GM23338 (cell line): ENCODE data around the gene IL7R. TPM values are rescaled to one million over a fixed set of nuclear protein-coding genes. Genes with fewer than 3 reads are reported as not detected.

ENCODE experiments used
- ATAC-seq: fragments of 200-7000 bp; cut with Tn5 transposase; 3 replicates; pipeline ENCODE4 v1.9.1; 2020
- DNase-seq: peaks from one replicate; pipeline ENCODE4 v3.0.0-alpha.2; 2015; ENCODE audit warnings: low spot score
- H2AFZ ChIP-seq: fragments of 200-600 bp; sonication (generic); 2 replicates; pipeline ENCODE4 v1.8.0; 2016; ENCODE audit warnings: antibody characterized with exemption, mild to moderate bottlenecking, moderate library complexity
- H3F3A ChIP-seq: fragments of 200-600 bp; sonication (generic); replicated peaks from 2 replicates; pipeline ENCODE4 v1.8.0; 2017; ENCODE audit warnings: antibody characterized with exemption, mixed run types, low read depth
- H3K27ac ChIP-seq: fragments of 200-600 bp; sonication (generic); 2 replicates; pipeline ENCODE4 v1.6.1; 2016; ENCODE audit warnings: low read depth
- H3K27me3 ChIP-seq: fragments of 200-600 bp; sonication (generic); 2 replicates; pipeline ENCODE4 v1.8.0; 2016; ENCODE audit warnings: mild to moderate bottlenecking, mixed run types, moderate library complexity; ENCODE audit not compliant: insufficient read depth
- H3K36me3 ChIP-seq: fragments of 200-600 bp; sonication (generic); 2 replicates; pipeline ENCODE4 v1.8.0; 2016; ENCODE audit warnings: mild to moderate bottlenecking; ENCODE audit not compliant: insufficient read depth
- H3K4me1 ChIP-seq: fragments of 200-600 bp; sonication (generic); 2 replicates; pipeline ENCODE4 v1.8.0; 2016; ENCODE audit warnings: mild to moderate bottlenecking, moderate library complexity; ENCODE audit not compliant: insufficient read depth
- H3K4me2 ChIP-seq: fragments of 200-600 bp; sonication (generic); 2 replicates; pipeline ENCODE4 v1.7.1; 2017; ENCODE audit warnings: mixed run types
- H3K4me3 ChIP-seq: fragments of 200-600 bp; sonication (generic); 2 replicates; pipeline ENCODE4 v1.6.1; 2016; ENCODE audit warnings: mixed run types
- H3K79me2 ChIP-seq: fragments of 200-600 bp; sonication (generic); replicated peaks from 2 replicates; pipeline ENCODE4 v1.8.0; 2017; ENCODE audit warnings: mild to moderate bottlenecking; ENCODE audit not compliant: insufficient read depth
- H3K9me2 ChIP-seq: fragments of 200-600 bp; sonication (generic); 2 replicates; pipeline ENCODE4 v1.8.0; 2017; ENCODE audit not compliant: insufficient read depth
- H4K20me1 ChIP-seq: fragments of 200-600 bp; sonication (generic); replicated peaks from 2 replicates; pipeline ENCODE4 v1.8.0; 2017; ENCODE audit warnings: mild to moderate bottlenecking; ENCODE audit not compliant: insufficient read depth
- H3K27ac Mint-ChIP-seq: 2 replicates; pipeline ENCODE4 v1.8.0; 2020; ENCODE audit warnings: inconsistent platforms, mild to moderate bottlenecking, moderate library complexity, mixed read lengths
- H3K27me3 Mint-ChIP-seq: 3 replicates; pipeline ENCODE4 v1.8.0; 2022; ENCODE audit warnings: low read depth, mild to moderate bottlenecking, moderate library complexity, mixed read lengths, inconsistent platforms; ENCODE audit not compliant: insufficient read depth, poor library complexity
- H3K36me3 Mint-ChIP-seq: 3 replicates; pipeline ENCODE4 v1.8.0; 2021; ENCODE audit warnings: low read depth, mild to moderate bottlenecking, inconsistent platforms, moderate library complexity, mixed read lengths
- H3K4me1 Mint-ChIP-seq: 3 replicates; pipeline ENCODE4 v1.8.0; 2020; ENCODE audit warnings: mild to moderate bottlenecking, inconsistent platforms, mixed read lengths
- H3K4me3 Mint-ChIP-seq: 3 replicates; pipeline ENCODE4 v1.8.0; 2021; ENCODE audit warnings: moderate library complexity, mild to moderate bottlenecking, inconsistent platforms, mixed read lengths
- H3K9me3 Mint-ChIP-seq: 3 replicates; pipeline ENCODE4 v1.8.0; 2020; ENCODE audit warnings: moderate library complexity, mild to moderate bottlenecking, inconsistent platforms, mixed read lengths
- CREB1 ChIP-seq: fragments of 250-450 bp; sonication (Bioruptor Pico); IDR thresholded peaks from 2 replicates; pipeline ENCODE4 v1.5.0; 2020; ENCODE audit warnings: low read depth, mild to moderate bottlenecking, moderate library complexity
- EZH2 ChIP-seq: fragments of 200-600 bp; sonication (generic); IDR thresholded peaks from one replicate; pipeline ENCODE4 v1.8.0; 2017; ENCODE audit warnings: antibody characterized with exemption, mild to moderate bottlenecking, low read depth; ENCODE audit not compliant: unreplicated experiment
- EZH2phosphoT487 ChIP-seq: fragments of 200-600 bp; sonication (generic); IDR thresholded peaks from one replicate; pipeline ENCODE4 v1.8.1; 2018; ENCODE audit warnings: antibody characterized with exemption; ENCODE audit not compliant: unreplicated experiment
- JUNB ChIP-seq: IDR thresholded peaks from one replicate; pipeline ENCODE4 v1.6.1; 2016; ENCODE audit warnings: antibody characterized with exemption; ENCODE audit not compliant: unreplicated experiment
- NANOG ChIP-seq: IDR thresholded peaks from 2 replicates; pipeline ENCODE4 v1.6.1; 2016; ENCODE audit warnings: antibody characterized with exemption, borderline replicate concordance
- POLR2AphosphoS5 ChIP-seq: IDR thresholded peaks from 2 replicates; pipeline ENCODE4 v1.6.1; 2016; ENCODE audit warnings: antibody characterized with exemption, low read depth
- STAT1 ChIP-seq: IDR thresholded peaks from one replicate; pipeline ENCODE4 v1.6.1; 2016; ENCODE audit warnings: antibody characterized with exemption; ENCODE audit not compliant: unreplicated experiment
- ZNF114 ChIP-seq: fragments of 250-450 bp; sonication (Bioruptor Pico); IDR thresholded peaks from 2 replicates; pipeline ENCODE4 v1.5.0; 2020; ENCODE audit warnings: mild to moderate bottlenecking, moderate library complexity
- ZNF331 ChIP-seq: fragments of 250-450 bp; sonication (Bioruptor Pico); IDR thresholded peaks from 2 replicates; pipeline ENCODE4 v1.5.0; 2020; ENCODE audit warnings: low read depth, mild to moderate bottlenecking, moderate library complexity
- polyA plus RNA-seq: library from polyadenylated mRNA; unstranded; fragments of >200 nt; fragmentation: Nextera tagmentation; extraction: Ambion mirVana; gene quantifications from 2 replicates; pipeline ENCODE4 v1.2.1, GENCODE V29; 2016
- total RNA-seq: library from RNA; depleted of rRNA; stranded (reverse); fragments of >200 nt; shearing (Covaris generic); gene quantifications from 2 replicates; pipeline ENCODE4 v1.2.3, GENCODE V29; 2014
- TF ChIP-seq, protein P1 (sequence below): fragments of 250-450 bp; sonication (Bioruptor Pico); IDR thresholded peaks from 2 replicates; pipeline ENCODE4 v1.5.0; 2020; ENCODE audit warnings: mild to moderate bottlenecking, moderate library complexity
- TF ChIP-seq, protein P2 (sequence below), 2 experiments: fragments of 200-600 bp in 1 of 2; sonication (generic) in 1 of 2; conservative IDR thresholded peaks; 2 replicates each; pipeline versions ENCODE4 v1.5.1 to v1.6.1; 2016 to 2017; ENCODE audit warnings: antibody characterized with exemption in 2 of 2, low read depth in 2 of 2, mild to moderate bottlenecking in 2 of 2, moderate library complexity in 1 of 2
- TF ChIP-seq, protein P3 (sequence below): IDR thresholded peaks from one replicate; pipeline ENCODE4 v1.6.1; 2018; ENCODE audit warnings: antibody characterized with exemption; ENCODE audit not compliant: unreplicated experiment
- TF ChIP-seq, protein P4 (sequence below): IDR thresholded peaks from 2 replicates; pipeline ENCODE4 v1.6.1; 2016; ENCODE audit warnings: antibody characterized with exemption

The IL7R gene
- total and polyA plus RNA-seq, 2 experiments from 2014 or later = not detected

DNA sequence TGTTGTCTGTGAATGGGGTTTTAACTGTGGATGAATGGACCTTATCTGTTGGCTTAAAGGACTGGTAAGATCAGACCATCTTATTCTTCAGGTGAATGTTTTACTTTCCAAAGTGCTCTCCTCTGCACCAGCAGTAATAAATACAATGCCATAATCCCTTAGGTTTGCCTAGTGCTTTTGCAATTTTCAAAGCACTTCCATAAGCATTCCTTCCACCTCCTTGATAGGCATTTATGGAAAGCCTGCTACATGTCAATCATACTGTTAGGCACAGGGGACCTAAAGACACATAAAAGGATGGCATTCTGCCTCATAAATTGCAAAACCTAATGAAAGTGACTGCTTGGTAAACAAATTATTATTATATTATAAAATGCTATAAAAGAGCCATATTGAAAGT lies 21.4 kb downstream of the IL7R start:
- H3K36me3 Mint-ChIP-seq = no peaks in the 10 kb centered on the region
- TF ChIP-seq ZNF331 = no peak
- TF ChIP-seq CREB1 (CRISPR knock-in tag) = no peak
- TF ChIP-seq, protein P1, sequence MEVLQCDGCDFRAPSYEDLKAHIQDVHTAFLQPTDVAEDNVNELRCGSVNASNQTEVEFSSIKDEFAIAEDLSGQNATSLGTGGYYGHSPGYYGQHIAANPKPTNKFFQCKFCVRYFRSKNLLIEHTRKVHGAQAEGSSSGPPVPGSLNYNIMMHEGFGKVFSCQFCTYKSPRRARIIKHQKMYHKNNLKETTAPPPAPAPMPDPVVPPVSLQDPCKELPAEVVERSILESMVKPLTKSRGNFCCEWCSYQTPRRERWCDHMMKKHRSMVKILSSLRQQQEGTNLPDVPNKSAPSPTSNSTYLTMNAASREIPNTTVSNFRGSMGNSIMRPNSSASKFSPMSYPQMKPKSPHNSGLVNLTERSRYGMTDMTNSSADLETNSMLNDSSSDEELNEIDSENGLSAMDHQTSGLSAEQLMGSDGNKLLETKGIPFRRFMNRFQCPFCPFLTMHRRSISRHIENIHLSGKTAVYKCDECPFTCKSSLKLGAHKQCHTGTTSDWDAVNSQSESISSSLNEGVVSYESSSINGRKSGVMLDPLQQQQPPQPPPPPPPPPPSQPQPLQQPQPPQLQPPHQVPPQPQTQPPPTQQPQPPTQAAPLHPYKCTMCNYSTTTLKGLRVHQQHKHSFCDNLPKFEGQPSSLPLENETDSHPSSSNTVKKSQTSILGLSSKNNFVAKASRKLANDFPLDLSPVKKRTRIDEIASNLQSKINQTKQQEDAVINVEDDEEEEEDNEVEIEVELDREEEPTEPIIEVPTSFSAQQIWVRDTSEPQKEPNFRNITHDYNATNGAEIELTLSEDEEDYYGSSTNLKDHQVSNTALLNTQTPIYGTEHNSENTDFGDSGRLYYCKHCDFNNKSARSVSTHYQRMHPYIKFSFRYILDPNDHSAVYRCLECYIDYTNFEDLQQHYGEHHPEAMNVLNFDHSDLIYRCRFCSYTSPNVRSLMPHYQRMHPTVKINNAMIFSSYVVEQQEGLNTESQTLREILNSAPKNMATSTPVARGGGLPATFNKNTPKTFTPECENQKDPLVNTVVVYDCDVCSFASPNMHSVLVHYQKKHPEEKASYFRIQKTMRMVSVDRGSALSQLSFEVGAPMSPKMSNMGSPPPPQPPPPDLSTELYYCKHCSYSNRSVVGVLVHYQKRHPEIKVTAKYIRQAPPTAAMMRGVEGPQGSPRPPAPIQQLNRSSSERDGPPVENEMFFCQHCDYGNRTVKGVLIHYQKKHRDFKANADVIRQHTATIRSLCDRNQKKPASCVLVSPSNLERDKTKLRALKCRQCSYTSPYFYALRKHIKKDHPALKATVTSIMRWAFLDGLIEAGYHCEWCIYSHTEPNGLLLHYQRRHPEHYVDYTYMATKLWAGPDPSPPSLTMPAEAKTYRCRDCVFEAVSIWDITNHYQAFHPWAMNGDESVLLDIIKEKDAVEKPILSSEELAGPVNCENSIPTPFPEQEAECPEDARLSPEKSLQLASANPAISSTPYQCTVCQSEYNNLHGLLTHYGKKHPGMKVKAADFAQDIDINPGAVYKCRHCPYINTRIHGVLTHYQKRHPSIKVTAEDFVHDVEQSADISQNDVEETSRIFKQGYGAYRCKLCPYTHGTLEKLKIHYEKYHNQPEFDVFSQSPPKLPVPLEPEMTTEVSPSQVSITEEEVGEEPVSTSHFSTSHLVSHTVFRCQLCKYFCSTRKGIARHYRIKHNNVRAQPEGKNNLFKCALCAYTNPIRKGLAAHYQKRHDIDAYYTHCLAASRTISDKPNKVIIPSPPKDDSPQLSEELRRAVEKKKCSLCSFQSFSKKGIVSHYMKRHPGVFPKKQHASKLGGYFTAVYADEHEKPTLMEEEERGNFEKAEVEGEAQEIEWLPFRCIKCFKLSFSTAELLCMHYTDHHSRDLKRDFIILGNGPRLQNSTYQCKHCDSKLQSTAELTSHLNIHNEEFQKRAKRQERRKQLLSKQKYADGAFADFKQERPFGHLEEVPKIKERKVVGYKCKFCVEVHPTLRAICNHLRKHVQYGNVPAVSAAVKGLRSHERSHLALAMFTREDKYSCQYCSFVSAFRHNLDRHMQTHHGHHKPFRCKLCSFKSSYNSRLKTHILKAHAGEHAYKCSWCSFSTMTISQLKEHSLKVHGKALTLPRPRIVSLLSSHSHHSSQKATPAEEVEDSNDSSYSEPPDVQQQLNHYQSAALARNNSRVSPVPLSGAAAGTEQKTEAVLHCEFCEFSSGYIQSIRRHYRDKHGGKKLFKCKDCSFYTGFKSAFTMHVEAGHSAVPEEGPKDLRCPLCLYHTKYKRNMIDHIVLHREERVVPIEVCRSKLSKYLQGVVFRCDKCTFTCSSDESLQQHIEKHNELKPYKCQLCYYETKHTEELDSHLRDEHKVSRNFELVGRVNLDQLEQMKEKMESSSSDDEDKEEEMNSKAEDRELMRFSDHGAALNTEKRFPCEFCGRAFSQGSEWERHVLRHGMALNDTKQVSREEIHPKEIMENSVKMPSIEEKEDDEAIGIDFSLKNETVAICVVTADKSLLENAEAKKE = no peak
- TF ChIP-seq NANOG = no peak
- TF ChIP-seq EZH2phosphoT487 = no peak
- TF ChIP-seq ZNF114 (CRISPR knock-in tag) = no peak
- TF ChIP-seq, protein P2, sequence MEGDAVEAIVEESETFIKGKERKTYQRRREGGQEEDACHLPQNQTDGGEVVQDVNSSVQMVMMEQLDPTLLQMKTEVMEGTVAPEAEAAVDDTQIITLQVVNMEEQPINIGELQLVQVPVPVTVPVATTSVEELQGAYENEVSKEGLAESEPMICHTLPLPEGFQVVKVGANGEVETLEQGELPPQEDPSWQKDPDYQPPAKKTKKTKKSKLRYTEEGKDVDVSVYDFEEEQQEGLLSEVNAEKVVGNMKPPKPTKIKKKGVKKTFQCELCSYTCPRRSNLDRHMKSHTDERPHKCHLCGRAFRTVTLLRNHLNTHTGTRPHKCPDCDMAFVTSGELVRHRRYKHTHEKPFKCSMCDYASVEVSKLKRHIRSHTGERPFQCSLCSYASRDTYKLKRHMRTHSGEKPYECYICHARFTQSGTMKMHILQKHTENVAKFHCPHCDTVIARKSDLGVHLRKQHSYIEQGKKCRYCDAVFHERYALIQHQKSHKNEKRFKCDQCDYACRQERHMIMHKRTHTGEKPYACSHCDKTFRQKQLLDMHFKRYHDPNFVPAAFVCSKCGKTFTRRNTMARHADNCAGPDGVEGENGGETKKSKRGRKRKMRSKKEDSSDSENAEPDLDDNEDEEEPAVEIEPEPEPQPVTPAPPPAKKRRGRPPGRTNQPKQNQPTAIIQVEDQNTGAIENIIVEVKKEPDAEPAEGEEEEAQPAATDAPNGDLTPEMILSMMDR (conservative IDR thresholded peaks at IDR 0.05; ENCODE audit: low read depth in 2 of 2) = no peak
- no peak for TF ChIP-seq STAT1
- TF ChIP-seq POLR2AphosphoS5 = no peak
- TF ChIP-seq, protein P3, sequence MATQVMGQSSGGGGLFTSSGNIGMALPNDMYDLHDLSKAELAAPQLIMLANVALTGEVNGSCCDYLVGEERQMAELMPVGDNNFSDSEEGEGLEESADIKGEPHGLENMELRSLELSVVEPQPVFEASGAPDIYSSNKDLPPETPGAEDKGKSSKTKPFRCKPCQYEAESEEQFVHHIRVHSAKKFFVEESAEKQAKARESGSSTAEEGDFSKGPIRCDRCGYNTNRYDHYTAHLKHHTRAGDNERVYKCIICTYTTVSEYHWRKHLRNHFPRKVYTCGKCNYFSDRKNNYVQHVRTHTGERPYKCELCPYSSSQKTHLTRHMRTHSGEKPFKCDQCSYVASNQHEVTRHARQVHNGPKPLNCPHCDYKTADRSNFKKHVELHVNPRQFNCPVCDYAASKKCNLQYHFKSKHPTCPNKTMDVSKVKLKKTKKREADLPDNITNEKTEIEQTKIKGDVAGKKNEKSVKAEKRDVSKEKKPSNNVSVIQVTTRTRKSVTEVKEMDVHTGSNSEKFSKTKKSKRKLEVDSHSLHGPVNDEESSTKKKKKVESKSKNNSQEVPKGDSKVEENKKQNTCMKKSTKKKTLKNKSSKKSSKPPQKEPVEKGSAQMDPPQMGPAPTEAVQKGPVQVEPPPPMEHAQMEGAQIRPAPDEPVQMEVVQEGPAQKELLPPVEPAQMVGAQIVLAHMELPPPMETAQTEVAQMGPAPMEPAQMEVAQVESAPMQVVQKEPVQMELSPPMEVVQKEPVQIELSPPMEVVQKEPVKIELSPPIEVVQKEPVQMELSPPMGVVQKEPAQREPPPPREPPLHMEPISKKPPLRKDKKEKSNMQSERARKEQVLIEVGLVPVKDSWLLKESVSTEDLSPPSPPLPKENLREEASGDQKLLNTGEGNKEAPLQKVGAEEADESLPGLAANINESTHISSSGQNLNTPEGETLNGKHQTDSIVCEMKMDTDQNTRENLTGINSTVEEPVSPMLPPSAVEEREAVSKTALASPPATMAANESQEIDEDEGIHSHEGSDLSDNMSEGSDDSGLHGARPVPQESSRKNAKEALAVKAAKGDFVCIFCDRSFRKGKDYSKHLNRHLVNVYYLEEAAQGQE = no peak
- no peak for TF ChIP-seq JUNB
- TF ChIP-seq, protein P4, sequence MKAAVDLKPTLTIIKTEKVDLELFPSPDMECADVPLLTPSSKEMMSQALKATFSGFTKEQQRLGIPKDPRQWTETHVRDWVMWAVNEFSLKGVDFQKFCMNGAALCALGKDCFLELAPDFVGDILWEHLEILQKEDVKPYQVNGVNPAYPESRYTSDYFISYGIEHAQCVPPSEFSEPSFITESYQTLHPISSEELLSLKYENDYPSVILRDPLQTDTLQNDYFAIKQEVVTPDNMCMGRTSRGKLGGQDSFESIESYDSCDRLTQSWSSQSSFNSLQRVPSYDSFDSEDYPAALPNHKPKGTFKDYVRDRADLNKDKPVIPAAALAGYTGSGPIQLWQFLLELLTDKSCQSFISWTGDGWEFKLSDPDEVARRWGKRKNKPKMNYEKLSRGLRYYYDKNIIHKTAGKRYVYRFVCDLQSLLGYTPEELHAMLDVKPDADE = no peak
- no peak for TF ChIP-seq EZH2
- ATAC-seq (no peak), DNase-seq (no peak)
- H3F3A ChIP-seq = no peaks in the 10 kb centered on the region
- H3K27me3 Mint-ChIP-seq = peaks cover 2% of the 10 kb centered on the region
- H3K27me3 ChIP-seq = no peaks in the 10 kb centered on the region
- H3K27ac Mint-ChIP-seq = no peak overlapping the region
- no peaks in the 10 kb centered on the region for H3K36me3 ChIP-seq
- no peak overlapping the region for H3K4me3 ChIP-seq
- no peaks in the 10 kb centered on the region for H3K79me2 ChIP-seq
- H3K9me2 ChIP-seq = peaks cover 24% of the 10 kb centered on the region
- H3K4me2 ChIP-seq = no peak overlapping the region
- H3K4me1 Mint-ChIP-seq = no peaks in the 10 kb centered on the region
- H4K20me1 ChIP-seq = no peaks in the 10 kb centered on the region
- no peak overlapping the region for H3K4me3 Mint-ChIP-seq
- H3K4me1 ChIP-seq = no peaks in the 10 kb centered on the region
- H3K27ac ChIP-seq = no peak overlapping the region
- H2AFZ ChIP-seq = no peak overlapping the region
- no peaks in the 10 kb centered on the region for H3K9me3 Mint-ChIP-seq
